GM04503 (cell line): ENCODE results near the gene TMEM74B.

Experiments used
- DNase-seq: peaks from one replicate; pipeline ENCODE4 v3.0.0-alpha.2; 2012; ENCODE audit warnings: low read depth

Gene TMEM74B

GRCh38 chr20:1137236-1137635, 47.5 kb downstream of the TMEM74B start:
- DNase-seq: no peak

GRCh38 chr20:1134836-1135235, 49.9 kb downstream of the TMEM74B start:
- DNase-seq: no peak

GRCh38 chr20:1134355-1134754, 50.4 kb downstream of the TMEM74B start:
- no peak for DNase-seq

- DNase-seq: no peak
Measured at GRCh38 chr20:1131354-1131753, 53.4 kb downstream of the TMEM74B start.

- no peak for DNase-seq
Measured at GRCh38 chr20:1130847-1131246, 53.9 kb downstream of the TMEM74B start.
